HepG2 (cell line): Measurements from ENCODE around the gene CISD1.

Source experiments
- CEBPB ChIP-seq: IDR thresholded peaks from 2 replicates; pipeline ENCODE4 v1.6.1; 2011; ENCODE audit warnings: low read depth, low read length, improper control_type of control experiment, borderline replicate concordance
- CTCF ChIP-seq: sonication (generic); formaldehyde crosslinking; IDR thresholded peaks from 2 replicates; pipeline ENCODE4 v1.5.0; 2020; ENCODE audit warnings: mild to moderate bottlenecking, missing genetic modification reagents, moderate library complexity
- EP300 ChIP-seq, 3 experiments: sonication (generic) in 1 of 3; formaldehyde crosslinking in 1 of 3; IDR thresholded peaks; 2 replicates each; pipeline versions ENCODE4 v1.5.1 to v1.6.1; 2011 to 2020; ENCODE audit warnings: low read depth in 2 of 3, low read length in 2 of 3, borderline replicate concordance in 1 of 3, improper control_type of control experiment in 1 of 3, mild to moderate bottlenecking in 1 of 3, missing genetic modification reagents in 1 of 3, moderate library complexity in 1 of 3
- FUBP1 ChIP-seq: sonication (generic); formaldehyde crosslinking; IDR thresholded peaks from 2 replicates; pipeline ENCODE4 v1.5.1; 2020; ENCODE audit warnings: missing genetic modification reagents, mild to moderate bottlenecking, borderline replicate concordance
- GLMP ChIP-seq: sonication (generic); formaldehyde crosslinking; IDR thresholded peaks from 2 replicates; pipeline ENCODE4 v1.9.0; 2021; ENCODE audit warnings: missing genetic modification reagents, mild to moderate bottlenecking, borderline replicate concordance
- IKZF5 ChIP-seq: IDR thresholded peaks from 2 replicates; pipeline ENCODE4 v1.6.1; 2018; ENCODE audit warnings: missing genetic modification reagents, mild to moderate bottlenecking, missing compliant biosample characterization
- THAP8 ChIP-seq: sonication (generic); formaldehyde crosslinking; IDR thresholded peaks from 2 replicates; pipeline ENCODE4 v1.5.1; 2020; ENCODE audit warnings: missing genetic modification reagents, mild to moderate bottlenecking, borderline replicate concordance

GRCh38 chr10:58219875-58220274 lies 49.1 kb upstream of the CISD1 start:
- TF ChIP-seq EP300 (IDR thresholded peaks at IDR 0.05; ENCODE audit: low read depth in 2 of 2, low read length in 2 of 2) (no peak), EP300 (CRISPR knock-in tag; IDR thresholded peaks at IDR 0.05; ENCODE audit: borderline replicate concordance) (no peak), GLMP (CRISPR knock-in tag) (no peak), CTCF (CRISPR knock-in tag) (no peak), THAP8 (CRISPR knock-in tag) (no peak), IKZF5 (CRISPR knock-in tag) (no peak), CEBPB (no peak), FUBP1 (CRISPR knock-in tag) (no peak)
